T-helper 2 cell treated with Interferon-gamma antibody and Interleukin-4, amounts not matched to agents 100 ng/mL and 5 ng/mL, for 36 hours (primary cell): ENCODE results near the gene SLC27A3. TPM values are rescaled to one million over a fixed set of nuclear protein-coding genes. Genes with fewer than 3 reads are reported as not detected.

Source experiments
- total RNA-seq: library from RNA; stranded (reverse); gene quantifications from 2 replicates; pipeline ENCODE4 v1.2.3, GENCODE V29; 2022

The SLC27A3 gene
- total RNA-seq, 1 donor from 2014 or later: 22.4 TPM

Other genes with a start within 250 kb of the SLC27A3 start
- 526 and 530 TPM in 2 replicates for gene S100A6, start 239.4 kb upstream of the SLC27A3 start, total RNA-seq
- gene S100A5, start 234.5 kb upstream of the SLC27A3 start, total RNA-seq: 4.5 and 5.4 TPM in 2 replicates
- 871 and 885 TPM in 2 replicates for gene S100A4, start 229.6 kb upstream of the SLC27A3 start, total RNA-seq
- gene S100A3, start 226.1 kb upstream of the SLC27A3 start, total RNA-seq: not detected in 2 replicates
- gene S100A2, start 209.6 kb upstream of the SLC27A3 start, total RNA-seq: 0.73 and 0.89 TPM in 2 replicates
- not detected in 2 replicates for gene S100A16, start 162.3 kb upstream of the SLC27A3 start, total RNA-seq
- gene S100A14, start 159.1 kb upstream of the SLC27A3 start, total RNA-seq: not detected in 2 replicates
- 3.3 and 4.1 TPM in 2 replicates for gene S100A13, start 147.9 kb upstream of the SLC27A3 start, total RNA-seq
- not detected in 2 replicates for gene S100A1, start 147.0 kb upstream of the SLC27A3 start, total RNA-seq
- gene CHTOP, start 141.3 kb upstream of the SLC27A3 start, total RNA-seq: 98.9 and 101 TPM in 2 replicates
- 38.2 and 40.8 TPM in 2 replicates for gene SNAPIN, start 116.7 kb upstream of the SLC27A3 start, total RNA-seq
- 225 and 226 TPM in 2 replicates for gene ILF2, start 104.4 kb upstream of the SLC27A3 start, total RNA-seq
- gene NPR1, start 96.7 kb upstream of the SLC27A3 start, total RNA-seq: not detected in 2 replicates
- 62.1 and 62.9 TPM in 2 replicates for gene INTS3, start 47.4 kb upstream of the SLC27A3 start, total RNA-seq
- gene GATAD2B, start 147.6 kb downstream of the SLC27A3 start, total RNA-seq: 65.7 and 67.1 TPM in 2 replicates
- 160 and 167 TPM in 2 replicates for gene DENND4B, start 171.3 kb downstream of the SLC27A3 start, total RNA-seq
- 82.9 and 86.6 TPM in 2 replicates for gene CRTC2, start 183.2 kb downstream of the SLC27A3 start, total RNA-seq
- 41.2 and 44.1 TPM in 2 replicates for gene SLC39A1, start 188.1 kb downstream of the SLC27A3 start, total RNA-seq
- gene CREB3L4, start 192.5 kb downstream of the SLC27A3 start, total RNA-seq: 7.4 and 7.5 TPM in 2 replicates
- 138 and 139 TPM in 2 replicates for gene JTB, start 202.3 kb downstream of the SLC27A3 start, total RNA-seq
- gene RAB13, start 210.9 kb downstream of the SLC27A3 start, total RNA-seq: 1.5 and 1.7 TPM in 2 replicates
- gene RPS27, start 215.4 kb downstream of the SLC27A3 start, total RNA-seq: 1,752 and 1,899 TPM in 2 replicates